ENCODE results near the gene DYNLT4. TPM values are rescaled to one million over a fixed set of nuclear protein-coding genes. Genes with fewer than 3 reads are reported as not detected.
"Not testable (repeated sequence)": the region's sequence is repeated elsewhere in the genome, so short reads cannot be mapped to it uniquely, and the experiment has no call there.

The DYNLT4 gene
- total and polyA plus RNA-seq, 8 donors, result 0.38 to 25.5 (median 2.5) TPM; not detected in 4

DNA sequence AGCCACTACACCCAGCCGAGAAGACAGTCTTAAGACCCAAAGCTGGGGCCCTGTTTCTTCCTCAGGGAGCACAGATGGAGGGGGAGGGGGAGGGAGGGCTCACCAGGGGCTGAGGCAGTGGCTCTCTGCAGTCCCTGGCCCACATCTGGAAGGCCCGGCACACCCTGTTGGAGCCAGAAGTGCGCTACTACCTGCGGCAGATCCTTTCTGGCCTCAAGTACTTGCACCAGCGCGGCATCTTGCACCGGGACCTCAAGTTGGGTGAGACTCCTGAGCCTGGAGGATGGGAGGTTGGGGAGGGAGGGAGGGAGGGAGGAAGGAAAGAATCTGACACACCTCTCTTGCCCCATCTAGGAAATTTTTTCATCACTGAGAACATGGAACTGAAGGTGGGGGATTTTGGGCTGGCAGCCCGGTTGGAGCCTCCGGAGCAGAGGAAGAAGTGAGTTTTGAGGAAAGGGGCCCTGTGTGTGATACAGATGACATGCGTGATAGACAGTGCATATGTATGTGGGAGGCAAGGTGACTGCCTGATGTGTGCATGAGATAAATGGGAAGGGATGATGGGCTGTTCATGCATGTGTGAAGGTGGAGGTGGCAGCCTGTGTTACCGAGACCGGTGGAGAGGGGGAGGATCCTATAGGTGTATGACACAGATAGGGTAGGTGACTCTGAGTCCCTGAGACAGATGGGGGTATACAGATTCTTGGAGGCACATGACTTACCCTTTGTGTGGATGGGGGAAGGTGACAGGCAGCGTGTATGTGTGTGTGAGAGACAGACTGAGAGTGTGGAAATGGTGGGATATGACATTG, 5.5 kb downstream of the DYNLT4 start:
- Histone ChIP-seq H3K27ac (peak overlapping the region in 4 of 5 donors; percentile 62 to 97 (median 95)), H3K4me1 (peaks cover 30 to 67% (median 47%) of the 10 kb centered on the region in 4 donors), H3K9me3 (no peaks in the 10 kb centered on the region), H3K4me3 (peak overlapping the region; percentile 23 to 86 (median 70)), H3K36me3 (peaks cover 28 to 46% (median 43%) of the 10 kb centered on the region in 4 donors), H3K27me3 (no peaks in the 10 kb centered on the region)
- peak in 1 of 2 donors; percentile 36 for DNase-seq
- no peak for TF ChIP-seq POLR2AphosphoS5 (IDR thresholded peaks at IDR 0.05)
- TF ChIP-seq EP300 (IDR thresholded peaks at IDR 0.05), result no peak
- TF ChIP-seq, protein P1, sequence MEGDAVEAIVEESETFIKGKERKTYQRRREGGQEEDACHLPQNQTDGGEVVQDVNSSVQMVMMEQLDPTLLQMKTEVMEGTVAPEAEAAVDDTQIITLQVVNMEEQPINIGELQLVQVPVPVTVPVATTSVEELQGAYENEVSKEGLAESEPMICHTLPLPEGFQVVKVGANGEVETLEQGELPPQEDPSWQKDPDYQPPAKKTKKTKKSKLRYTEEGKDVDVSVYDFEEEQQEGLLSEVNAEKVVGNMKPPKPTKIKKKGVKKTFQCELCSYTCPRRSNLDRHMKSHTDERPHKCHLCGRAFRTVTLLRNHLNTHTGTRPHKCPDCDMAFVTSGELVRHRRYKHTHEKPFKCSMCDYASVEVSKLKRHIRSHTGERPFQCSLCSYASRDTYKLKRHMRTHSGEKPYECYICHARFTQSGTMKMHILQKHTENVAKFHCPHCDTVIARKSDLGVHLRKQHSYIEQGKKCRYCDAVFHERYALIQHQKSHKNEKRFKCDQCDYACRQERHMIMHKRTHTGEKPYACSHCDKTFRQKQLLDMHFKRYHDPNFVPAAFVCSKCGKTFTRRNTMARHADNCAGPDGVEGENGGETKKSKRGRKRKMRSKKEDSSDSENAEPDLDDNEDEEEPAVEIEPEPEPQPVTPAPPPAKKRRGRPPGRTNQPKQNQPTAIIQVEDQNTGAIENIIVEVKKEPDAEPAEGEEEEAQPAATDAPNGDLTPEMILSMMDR (IDR thresholded peaks at IDR 0.05), result no peak
- no peak for TF ChIP-seq POLR2A (IDR thresholded peaks at IDR 0.05)
- WGBS, 5 donors, result 63 to 79% (median 72%) methylated on average over 13 of the region's 13 CpGs
- intact Hi-C loops (cut with DNase I; ENCODE audit: low total_unique reads), result no loop called here

DNA sequence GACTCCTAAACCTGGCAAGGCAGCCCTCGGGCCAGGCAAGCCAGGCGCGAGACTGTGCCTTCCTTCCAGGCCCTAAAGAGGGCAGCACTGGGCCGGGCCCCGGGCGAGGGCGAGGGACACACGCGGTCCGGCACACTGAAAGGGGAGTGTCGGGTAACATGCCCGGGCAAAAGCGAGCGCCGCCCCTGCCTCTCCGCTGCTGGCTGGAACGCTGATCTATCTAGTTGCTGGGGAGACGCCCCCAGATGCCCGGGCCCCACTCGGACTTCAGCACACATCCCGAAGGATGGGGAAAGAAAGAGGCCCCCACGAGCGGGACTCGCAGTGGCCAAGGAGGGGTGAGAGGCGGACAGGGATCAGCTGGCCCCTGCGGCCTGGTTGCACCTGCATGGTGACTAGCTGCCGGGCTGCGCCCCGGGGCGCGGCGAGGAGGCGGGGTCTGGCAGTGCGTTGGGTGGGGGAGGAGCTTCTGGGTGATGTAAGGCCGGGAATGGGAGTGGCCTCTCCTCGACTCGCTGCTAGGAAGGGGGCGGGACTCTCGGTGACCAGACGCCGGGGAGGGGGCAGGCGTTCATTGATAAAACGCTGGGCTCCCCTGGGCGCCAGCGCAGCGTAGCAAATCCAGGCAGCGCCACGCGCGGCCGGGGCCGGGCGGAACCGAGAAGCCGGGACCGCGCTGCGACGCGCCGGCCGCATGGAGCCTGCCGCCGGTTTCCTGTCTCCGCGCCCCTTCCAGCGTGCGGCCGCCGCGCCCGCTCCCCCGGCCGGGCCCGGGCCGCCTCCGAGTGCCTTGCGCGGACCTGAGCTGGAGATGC, 7.2 kb downstream of the DYNLT4 start, which contains the start of gene PLK3:
PLK3 (plus strand) TSS at position 608 of the 815 bp plus-strand sequence; CDS start at position 695, 87 bp downstream.
- intact Hi-C loops (cut with DNase I; ENCODE audit: low total_unique reads), result no loop called here
- Histone ChIP-seq H3K27ac (peak within 1 kb of the TSS; percentile 86 to 97 (median 95)), H3K27me3 (no peaks in the 10 kb centered on the region), H3K4me1 (peaks cover 20 to 50% (median 34%) of the 10 kb centered on the region in 4 donors), H3K36me3 (peaks cover 23 to 29% (median 27%) of the 10 kb centered on the region in 4 donors), H3K4me3 (peak within 1 kb of the TSS; percentile 58 to 86 (median 81)), H3K9me3 (no peaks in the 10 kb centered on the region)
- WGBS, 5 donors, result 0 to 1% (median 1%) methylated on average over 37 to 79 of the region's 79 CpGs
- TF ChIP-seq POLR2AphosphoS5 (IDR thresholded peaks at IDR 0.05), result peak; percentile 66 to 96 (median 93)
- no peak for TF ChIP-seq EP300 (IDR thresholded peaks at IDR 0.05)
- TF ChIP-seq POLR2A (IDR thresholded peaks at IDR 0.05), result peak in 2 of 4 donors; percentile 63 to 72
- TF ChIP-seq, protein P1 (IDR thresholded peaks at IDR 0.05), result peak in 6 of 7 experiments; percentile 43 to 93 (median 88)
- peak; percentile 98 to 99 for DNase-seq

DNA sequence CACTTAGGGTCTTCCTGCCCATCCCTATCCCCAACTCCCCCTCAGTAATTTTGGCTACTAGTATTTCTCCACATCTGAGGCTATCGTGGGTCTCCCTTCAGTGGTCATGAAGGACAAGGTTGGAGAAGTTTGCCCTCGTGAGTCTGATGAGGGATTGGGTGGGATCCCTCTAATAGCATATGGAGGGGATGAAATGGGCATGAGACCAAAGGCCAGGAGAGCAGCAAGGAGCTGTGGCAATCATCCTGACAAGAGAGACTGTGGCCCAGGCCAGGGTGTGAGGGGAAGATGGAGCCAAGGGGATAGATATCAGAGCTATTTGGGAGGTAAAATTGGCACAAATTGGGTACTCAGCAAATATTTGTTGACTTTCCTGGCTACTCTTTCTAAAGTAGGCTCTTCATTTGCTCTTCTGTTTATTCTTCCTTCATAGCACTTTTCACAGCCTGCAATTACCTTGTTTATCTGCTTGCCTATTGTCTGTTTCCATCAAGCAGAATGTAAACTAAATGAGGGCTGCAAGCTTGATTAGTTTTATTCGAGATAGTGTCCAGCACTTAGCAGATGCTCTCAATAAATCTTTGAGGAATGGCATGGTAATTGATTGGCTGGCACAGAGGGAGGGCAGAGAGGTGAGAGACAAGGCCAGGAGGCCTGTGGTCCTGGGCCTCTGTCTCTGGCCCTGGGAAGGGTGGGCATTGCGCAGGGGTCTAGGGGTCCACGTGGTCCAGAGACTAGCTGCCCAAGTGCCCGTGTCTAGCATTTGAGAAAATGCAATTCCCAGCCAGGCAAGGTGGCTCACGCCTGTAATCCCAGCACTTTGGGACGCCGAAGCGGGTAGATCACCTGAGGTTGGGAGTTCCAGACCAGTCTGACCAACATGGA, 8.4 kb downstream of the DYNLT4 start:
- intact Hi-C loops (cut with DNase I; ENCODE audit: low total_unique reads), result no loop called here
- H3K27ac ChIP-seq, result peak overlapping the region; percentile 86 to 97 (median 95)
- TF ChIP-seq POLR2AphosphoS5 (IDR thresholded peaks at IDR 0.05) (no peak), EP300 (IDR thresholded peaks at IDR 0.05) (no peak)
- TF ChIP-seq, protein P1 (IDR thresholded peaks at IDR 0.05), result no peak
- H3K4me3 ChIP-seq, result no peak overlapping the region
- H3K9me3 ChIP-seq, result no peaks in the 10 kb centered on the region
- H3K36me3 ChIP-seq, result peaks cover 10 to 17% (median 14%) of the 10 kb centered on the region in 4 donors
- no peaks in the 10 kb centered on the region for H3K27me3 ChIP-seq
- H3K4me1 ChIP-seq, result peaks cover 20 to 39% (median 33%) of the 10 kb centered on the region in 4 donors
- DNase-seq, result peak in 1 of 2 donors; percentile 10
- WGBS, 5 donors, result 77 to 90% (median 86%) methylated on average over 10 of the region's 10 CpGs

DNA sequence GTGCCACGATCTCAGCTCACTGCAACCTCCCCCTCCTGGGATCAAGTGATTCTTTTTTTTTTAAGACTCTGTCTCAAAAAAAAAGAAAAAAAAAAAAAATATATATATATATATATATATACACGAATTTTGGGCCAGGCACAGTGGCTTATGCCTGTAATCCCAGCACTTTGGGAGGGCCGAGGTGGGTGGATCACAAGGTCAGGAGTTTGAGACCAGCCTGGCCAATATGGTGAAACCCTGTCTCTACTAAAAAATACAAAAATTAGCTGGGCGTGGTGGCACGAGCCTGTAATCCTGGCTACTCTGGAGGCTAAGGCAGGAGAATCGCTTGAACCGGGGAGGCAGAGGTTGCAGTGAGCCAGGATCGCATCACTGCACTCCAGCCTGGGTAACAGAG, 9.3 kb downstream of the DYNLT4 start:
- H3K36me3 ChIP-seq; intact Hi-C loops (cut with DNase I; ENCODE audit: low total_unique reads); H3K27me3 ChIP-seq; H3K4me3 ChIP-seq; H3K27ac ChIP-seq; H3K9me3 ChIP-seq; DNase-seq: not testable (repeated sequence)
- WGBS, 5 donors, result 71 to 82% (median 77%) methylated on average over 8 of the region's 8 CpGs
- peaks cover 19 to 32% (median 31%) of the 10 kb centered on the region in 4 donors for H3K4me1 ChIP-seq
